G401.6 (cell line): ENCODE measurements around the gene NOG.

Experiments
- FAIRE-seq: peaks from 2 replicates; lab custom pipeline; 2012; peaks lifted over from hg19 to GRCh38; lab: Jason Lieb, UNC

Gene NOG

GRCh38 chr17:56638591-56639051 lies 45.1 kb downstream of the NOG start:
- FAIRE-seq, result no peak

- no peak for FAIRE-seq
Observed at GRCh38 chr17:56639517-56639916, 46.0 kb downstream of the NOG start.

- no peak for FAIRE-seq
Observed at GRCh38 chr17:56640116-56640515, 46.6 kb downstream of the NOG start.

GRCh38 chr17:56641373-56641772 lies 47.9 kb downstream of the NOG start:
- no peak for FAIRE-seq

GRCh38 chr17:56641894-56642293 lies 48.4 kb downstream of the NOG start:
- FAIRE-seq, result no peak

- no peak for FAIRE-seq
Observed at GRCh38 chr17:56642424-56642823, 48.9 kb downstream of the NOG start.
